ENCODE measurements around the gene NYAP2. TPM values are rescaled to one million over a fixed set of nuclear protein-coding genes. Genes with fewer than 3 reads are reported as not detected.

Gene NYAP2
- total RNA-seq, 2 experiments from 2014 or later, result 0.09 TPM; not detected in 1

GRCh38 chr2:225573603-225574002, 174.1 kb downstream of the NYAP2 start:
- no TSS peak for BruUV-seq (replicated peaks)
- no peaks in the 10 kb centered on the region for H4K20me1 ChIP-seq (ENCODE audit: insufficient read depth, low read length)
- ChIA-PET CTCF (ENCODE audit: unreplicated experiment) (no interaction called here), POLR2A (interaction anchor here (0.9 kb wide), 1 partner anchor 1680 kb away, joined by 3 read pairs; no protein-coding TSS in a partner anchor)
- H3K4me2 ChIP-seq (ENCODE audit: low read length), result no peak overlapping the region
- DNase-seq (ENCODE audit: low spot score), result no peak
- H3K4me1 ChIP-seq (ENCODE audit: insufficient read depth, low read length, poor library complexity, severe bottlenecking), result no peaks in the 10 kb centered on the region
- H2AFZ ChIP-seq (ENCODE audit: low read length), result no peak overlapping the region
- no peak overlapping the region for H3K27ac ChIP-seq (ENCODE audit: low read depth, low read length, poor library complexity, severe bottlenecking)
- no peaks in the 10 kb centered on the region for H3K79me2 ChIP-seq (ENCODE audit: insufficient read depth, low read depth, low read length)
- no peaks in the 10 kb centered on the region for H3K9me2 ChIP-seq (ENCODE audit: insufficient read depth, low read length)
- no peaks in the 10 kb centered on the region for H3K36me3 ChIP-seq (ENCODE audit: insufficient read depth, low read length)
- no peaks in the 10 kb centered on the region for H3K9me3 ChIP-seq (ENCODE audit: low read length)
- intact Hi-C loops (cut with micrococcal nuclease; ENCODE audit: unreplicated experiment), result no loop called here
- H3K4me3 ChIP-seq (ENCODE audit: low read depth, low read length, poor library complexity, severe bottlenecking), result no peak overlapping the region
- TF ChIP-seq EZH2phosphoT487 (IDR thresholded peaks at IDR 0.05; ENCODE audit: borderline replicate concordance, low read depth, low read length), result no peak
- no peak for TF ChIP-seq CTCF (conservative IDR thresholded peaks at IDR 0.05; ENCODE audit: low read length)

GRCh38 chr2:225574582-225575138, 175.2 kb downstream of the NYAP2 start:
- Histone ChIP-seq H3K4me3 (ENCODE audit: low read depth, low read length, poor library complexity, severe bottlenecking) (no peak overlapping the region), H3K9me3 (ENCODE audit: low read length) (no peaks in the 10 kb centered on the region), H4K20me1 (ENCODE audit: insufficient read depth, low read length) (no peaks in the 10 kb centered on the region), H3K4me2 (ENCODE audit: low read length) (no peak overlapping the region), H2AFZ (ENCODE audit: low read length) (no peak overlapping the region), H3K9me2 (ENCODE audit: insufficient read depth, low read length) (no peaks in the 10 kb centered on the region), H3K79me2 (ENCODE audit: insufficient read depth, low read depth, low read length) (no peaks in the 10 kb centered on the region), H3K36me3 (ENCODE audit: insufficient read depth, low read length) (no peaks in the 10 kb centered on the region), H3K27ac (ENCODE audit: low read depth, low read length, poor library complexity, severe bottlenecking) (no peak overlapping the region), H3K4me1 (ENCODE audit: insufficient read depth, low read length, poor library complexity, severe bottlenecking) (no peaks in the 10 kb centered on the region)
- intact Hi-C loops (cut with micrococcal nuclease; ENCODE audit: unreplicated experiment), result no loop called here
- no TSS peak for BruUV-seq (replicated peaks)
- ChIA-PET CTCF (ENCODE audit: unreplicated experiment) (no interaction called here), POLR2A (no interaction called here)
- TF ChIP-seq EZH2phosphoT487 (IDR thresholded peaks at IDR 0.05; ENCODE audit: borderline replicate concordance, low read depth, low read length) (no peak), CTCF (conservative IDR thresholded peaks at IDR 0.05; ENCODE audit: low read length) (no peak)
- no peak for DNase-seq (ENCODE audit: low spot score)

- no peaks in the 10 kb centered on the region for H3K79me2 ChIP-seq (ENCODE audit: insufficient read depth, low read depth, low read length)
- no peak overlapping the region for H3K4me2 ChIP-seq (ENCODE audit: low read length)
- no peak overlapping the region for H2AFZ ChIP-seq (ENCODE audit: low read length)
- H3K4me1 ChIP-seq (ENCODE audit: insufficient read depth, low read length, poor library complexity, severe bottlenecking), result no peaks in the 10 kb centered on the region
- no peak for TF ChIP-seq CTCF (conservative IDR thresholded peaks at IDR 0.05; ENCODE audit: low read length)
- TF ChIP-seq EZH2phosphoT487 (IDR thresholded peaks at IDR 0.05; ENCODE audit: borderline replicate concordance, low read depth, low read length), result no peak
- H3K9me2 ChIP-seq (ENCODE audit: insufficient read depth, low read length), result no peaks in the 10 kb centered on the region
- no peaks in the 10 kb centered on the region for H3K36me3 ChIP-seq (ENCODE audit: insufficient read depth, low read length)
- no peaks in the 10 kb centered on the region for H4K20me1 ChIP-seq (ENCODE audit: insufficient read depth, low read length)
- BruUV-seq (replicated peaks), result no TSS peak
- DNase-seq (ENCODE audit: low spot score), result no peak
- no peaks in the 10 kb centered on the region for H3K9me3 ChIP-seq (ENCODE audit: low read length)
- H3K27ac ChIP-seq (ENCODE audit: low read depth, low read length, poor library complexity, severe bottlenecking), result no peak overlapping the region
- intact Hi-C loops (cut with micrococcal nuclease; ENCODE audit: unreplicated experiment), result no loop called here
- POLR2A ChIA-PET, result interaction anchor here (0.6 to 0.9 kb wide), 2 partner anchors 124 to 451 kb away, joined by 3 read pairs; no protein-coding TSS in a partner anchor
- no peak overlapping the region for H3K4me3 ChIP-seq (ENCODE audit: low read depth, low read length, poor library complexity, severe bottlenecking)
- CTCF ChIA-PET (ENCODE audit: unreplicated experiment), result no interaction called here
Measured at GRCh38 chr2:225581135-225581534, 181.6 kb downstream of the NYAP2 start.

Data from OCI-LY7 (cell line).